B cell (primary cell): ENCODE measurements around the gene MAP3K6. TPM values are rescaled to one million over a fixed set of nuclear protein-coding genes. Genes with fewer than 3 reads are reported as not detected.

Experiments
- ATAC-seq: fragments of 200-7000 bp; cut with Tn5 transposase; one replicate; pipeline ENCODE4 v1.10.0; 2021; ENCODE audit warnings: low read depth, mild to moderate bottlenecking, moderate number of reproducible peaks, moderate library complexity
- CTCF ChIA-PET: fragments of 350-600 bp; sonication (Branson Sonifier 250); formaldehyde crosslinking; loops from one replicate; lab custom pipeline; 2021; ENCODE audit warnings: antibody characterized with exemption, inconsistent platforms; lab: Charles Lee
- POLR2A ChIA-PET: fragments of 350-600 bp; sonication (Branson Sonifier 250); formaldehyde crosslinking; loops from one replicate; lab custom pipeline; 2021; ENCODE audit warnings: antibody characterized with exemption; lab: Charles Lee
- DNase-seq: peaks from one replicate; pipeline ENCODE4 v3.0.0; 2013
- H2AFZ ChIP-seq: 2 replicates; pipeline ENCODE4 v1.6.1; 2012; ENCODE audit warnings: mild to moderate bottlenecking, low read depth, low read length; ENCODE audit not compliant: insufficient read depth, poor library complexity, severe bottlenecking
- H3K27ac ChIP-seq, 2 donors: 1 replicate in 1 of 2; 2 replicates in 1 of 2; pipeline ENCODE4 v1.5.1; 2012 to 2013; ENCODE audit warnings: low read length in 2 of 2, mild to moderate bottlenecking in 2 of 2, moderate library complexity in 1 of 2
- H3K27me3 ChIP-seq, 4 experiments: fragments of 200-600 bp in 1 of 4; sonication (generic) in 1 of 4; replicated peaks in 1 of 4; 1 replicate in 2 of 4; 2 replicates in 2 of 4; pipeline versions ENCODE4 v1.6.1 to v1.7.0; 2013 to 2016; ENCODE audit warnings: low read length in 3 of 4, mild to moderate bottlenecking in 2 of 4, mixed read lengths in 1 of 4, moderate library complexity in 1 of 4; ENCODE audit not compliant: insufficient read depth in 4 of 4, control insufficient read depth in 3 of 4; ENCODE audit errors: control extremely low read depth in 1 of 4
- H3K36me3 ChIP-seq, 2 experiments: replicated peaks in 1 of 2; 1 replicate in 1 of 2; 2 replicates in 1 of 2; pipeline versions ENCODE4 v1.6.1 to v1.7.1; 2013; ENCODE audit warnings: low read length in 1 of 2; ENCODE audit not compliant: insufficient read depth in 2 of 2, control insufficient read depth in 1 of 2; ENCODE audit errors: control extremely low read depth in 1 of 2, extremely low read depth in 1 of 2
- H3K4me1 ChIP-seq, 2 donors: fragments of 200-600 bp in 1 of 2; sonication (generic) in 1 of 2; 1 replicate in 1 of 2; 2 replicates in 1 of 2; pipeline versions ENCODE4 v1.5.1 to v1.6.1; 2013 to 2017; ENCODE audit warnings: low read length in 2 of 2; ENCODE audit not compliant: control insufficient read depth in 2 of 2, insufficient read depth in 2 of 2
- H3K4me2 ChIP-seq: replicated peaks from 2 replicates; pipeline ENCODE3; 2012; ENCODE audit warnings: mild to moderate bottlenecking, low read depth, low read length; ENCODE audit not compliant: poor library complexity, severe bottlenecking
- H3K4me3 ChIP-seq, 5 experiments: fragments of 200-600 bp in 1 of 5; sonication (generic) in 1 of 5; 1 replicate in 3 of 5; 2 replicates in 2 of 5; pipeline versions ENCODE4 v1.5.1 to v1.7.0; 2011 to 2016; ENCODE audit warnings: low read length in 4 of 5, mild to moderate bottlenecking in 4 of 5, low read depth in 2 of 5, control low read depth in 1 of 5, moderate library complexity in 1 of 5; ENCODE audit not compliant: insufficient read depth in 1 of 5; ENCODE audit errors: control extremely low read depth in 1 of 5, extremely low read depth in 1 of 5
- H3K79me2 ChIP-seq: fragments of 200-600 bp; sonication (generic); one replicate; pipeline ENCODE4 v1.6.0; 2016; ENCODE audit warnings: low read length; ENCODE audit not compliant: control insufficient read depth, insufficient read depth
- H3K9ac ChIP-seq: fragments of 200-600 bp; sonication (generic); 2 replicates; pipeline ENCODE4 v1.6.1; 2017; ENCODE audit warnings: mild to moderate bottlenecking, low read length, moderate library complexity
- H3K9me3 ChIP-seq, 3 donors: one replicate each; pipeline versions ENCODE4 v1.6.1 to v1.7.1; 2013; ENCODE audit warnings: low read length in 2 of 3; ENCODE audit not compliant: control insufficient read depth in 2 of 3, insufficient read depth in 1 of 3; ENCODE audit errors: control extremely low read depth in 1 of 3
- H4K20me1 ChIP-seq: 2 replicates; pipeline ENCODE4 v1.6.0; 2012; ENCODE audit warnings: mild to moderate bottlenecking, low read length; ENCODE audit not compliant: insufficient read depth, control insufficient read depth, poor library complexity, severe bottlenecking
- H3K27ac Mint-ChIP-seq: one replicate; pipeline ENCODE4 v1.8.0; 2021; ENCODE audit warnings: mixed read lengths
- H3K27me3 Mint-ChIP-seq: one replicate; pipeline ENCODE4 v1.8.0; 2021; ENCODE audit warnings: mixed read lengths
- H3K4me1 Mint-ChIP-seq: one replicate; pipeline ENCODE4 v1.8.0; 2021; ENCODE audit warnings: mixed read lengths
- H3K4me3 Mint-ChIP-seq: one replicate; pipeline ENCODE4 v1.8.0; 2021; ENCODE audit warnings: mixed read lengths
- H3K9me3 Mint-ChIP-seq: one replicate; pipeline ENCODE4 v1.8.0; 2022; ENCODE audit warnings: mixed read lengths; ENCODE audit not compliant: insufficient read depth
- CTCF ChIP-seq: fragments of 200-600 bp; IDR thresholded peaks from one replicate; pipeline ENCODE4 v1.8.0; 2022; ENCODE audit warnings: antibody characterized with exemption, mild to moderate bottlenecking
- EZH2 ChIP-seq: IDR thresholded peaks from 2 replicates; pipeline ENCODE4 v1.6.1; 2012; ENCODE audit warnings: borderline replicate concordance, low read depth, mild to moderate bottlenecking, moderate library complexity, low read length; ENCODE audit not compliant: insufficient read depth, poor library complexity, severe bottlenecking
- WGBS: methylation state at CpG from one replicate; pipeline ENCODE4 v1.1.5; 2013; ENCODE audit warnings: missing lambda C conversion rate; ENCODE audit not compliant: insufficient coverage; 5-methylcytosine and 5-hydroxymethylcytosine counted together
- intact Hi-C: fragments of 100-400 bp; cut with micrococcal nuclease; formaldehyde crosslinking; loops from one replicate; pipeline ENCODE4 v1.10.0; 2022
- polyA plus RNA-seq: library from polyadenylated mRNA; depleted of rRNA; stranded (reverse); fragments of >200 nt; gene quantifications from 2 replicates; pipeline ENCODE4 v1.2.3, GENCODE V29; 2012
- total RNA-seq, 2 donors: library from RNA; stranded (reverse); fragments of 120-200 nt in 1 of 2; gene quantifications; 1 replicate in 1 of 2; 2 replicates in 1 of 2; pipeline versions ENCODE4 v1.2.3 to v1.2.4, GENCODE V29; 2013 to 2022

MAP3K6 gene
- total and polyA plus RNA-seq, 2 donors (not counting 1 experiment from before 2014, with no cell fraction given), result 9.4 to 11.0 TPM

- peaks cover 8 to 14% of the 10 kb centered on the region in 2 donors for H3K4me1 ChIP-seq
- no peak overlapping the region for H3K9ac ChIP-seq
- WGBS, result 84% methylated on average over 10 of the region's 11 CpGs
- POLR2A ChIA-PET, result no interaction called here
- H3K4me1 Mint-ChIP-seq, result peaks cover 8% of the 10 kb centered on the region
- peaks cover 0 to 4% (median 0%) of the 10 kb centered on the region in 3 donors for H3K9me3 ChIP-seq
- H2AFZ ChIP-seq, result no peak overlapping the region
- no peaks in the 10 kb centered on the region for H3K27me3 ChIP-seq
- DNase-seq, result no peak
- no peak overlapping the region for H3K4me3 Mint-ChIP-seq
- H3K27ac ChIP-seq, result no peak overlapping the region
- H4K20me1 ChIP-seq, result no peaks in the 10 kb centered on the region
- CTCF ChIA-PET, result interaction anchor here (0.6 to 1.6 kb wide), 4 partner anchors 8 to 84 kb away, joined by 3 to 6 read pairs (median 4); no protein-coding TSS in a partner anchor
- no peaks in the 10 kb centered on the region for H3K36me3 ChIP-seq
- H3K27me3 Mint-ChIP-seq, result peaks cover 4% of the 10 kb centered on the region
- no peak overlapping the region for H3K27ac Mint-ChIP-seq
- intact Hi-C loops, result no loop called here
- H3K4me2 ChIP-seq, result no peak overlapping the region
- TF ChIP-seq EZH2 (no peak), CTCF (no peak)
- H3K4me3 ChIP-seq, result no peak overlapping the region
- H3K79me2 ChIP-seq, result no peaks in the 10 kb centered on the region
- no peaks in the 10 kb centered on the region for H3K9me3 Mint-ChIP-seq
- no peak for ATAC-seq
Observed at GRCh38 chr1:27379564-27380122, 12.9 kb upstream of the MAP3K6 start.

GRCh38 chr1:27377760-27378495 lies 11.2 kb upstream of the MAP3K6 start:
- CTCF ChIA-PET, result interaction anchor here (1.0 to 1.7 kb wide), 5 partner anchors 10 to 82 kb away, joined by 5 to 8 read pairs (median 6); partner anchors contain the start of gene MAP3K6
- peaks cover 9% of the 10 kb centered on the region for H3K4me1 Mint-ChIP-seq
- no peak for ATAC-seq

More at GRCh38 chr1:27377760-27378495, 11.2 kb upstream of the MAP3K6 start:
- Histone ChIP-seq H3K9ac (no peak overlapping the region), H3K9me3 (peaks cover 0 to 4% (median 0%) of the 10 kb centered on the region in 3 donors), H3K4me1 (peaks cover 8 to 17% of the 10 kb centered on the region in 2 donors), H3K79me2 (no peaks in the 10 kb centered on the region), H3K4me2 (no peak overlapping the region), H3K4me3 (no peak overlapping the region), H2AFZ (no peak overlapping the region), H3K27me3 (no peaks in the 10 kb centered on the region), H3K36me3 (no peaks in the 10 kb centered on the region), H3K27ac (no peak overlapping the region), H4K20me1 (no peaks in the 10 kb centered on the region)
- POLR2A ChIA-PET, result no interaction called here
- 93% methylated on average over 6 of the region's 12 CpGs for WGBS
- no peak for DNase-seq
- no peak overlapping the region for H3K27ac Mint-ChIP-seq
- intact Hi-C loops, result no loop called here
- H3K27me3 Mint-ChIP-seq, result peaks cover 4% of the 10 kb centered on the region
- no peak for TF ChIP-seq EZH2
- no peak for TF ChIP-seq CTCF
- no peak overlapping the region for H3K4me3 Mint-ChIP-seq
- no peaks in the 10 kb centered on the region for H3K9me3 Mint-ChIP-seq
